Measurements from ENCODE around the gene ZNF81.

Gene ZNF81

DNA sequence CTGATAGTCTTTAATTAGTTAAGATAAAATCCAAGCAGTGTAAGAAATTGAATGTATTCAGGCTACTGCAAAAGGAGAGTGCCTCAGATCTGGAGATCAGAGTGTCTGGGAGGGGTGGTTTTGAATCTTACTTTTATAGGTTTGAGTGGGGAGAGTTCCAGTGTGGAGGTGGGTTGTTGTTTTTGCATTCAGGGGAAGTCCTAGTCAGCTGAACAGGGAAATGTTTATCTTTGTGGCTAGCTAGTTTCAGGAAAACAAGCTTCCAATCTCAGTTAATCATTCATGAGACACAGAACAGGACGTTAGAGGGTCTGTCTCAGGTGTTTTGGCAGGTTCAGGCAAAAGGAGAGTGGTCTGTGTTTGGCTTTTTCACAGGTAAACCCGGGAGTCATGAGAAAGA lies 26.0 kb downstream of the ZNF81 start:
- Histone ChIP-seq H3K4me1 (ENCODE audit: control insufficient read depth, low read depth, low read length) (no peaks in the 10 kb centered on the region), H4K8ac (ENCODE audit: low read depth, low read length) (no peak overlapping the region), H2AK5ac (ENCODE audit: low read length) (no peak overlapping the region), H3K36me3 (ENCODE audit: control insufficient read depth, insufficient read depth, low read length) (no peaks in the 10 kb centered on the region), H4K5ac (ENCODE audit: low read length) (no peak overlapping the region), H2BK15ac (replicated peaks; ENCODE audit: low read depth) (no peak overlapping the region), H3K56ac (ENCODE audit: low read length) (no peak overlapping the region), H2BK120ac (ENCODE audit: low read depth, low read length) (no peak overlapping the region), H3K9ac (ENCODE audit: low read length) (no peak overlapping the region), H3K79me2 (ENCODE audit: control insufficient read depth, insufficient read depth, low read length) (no peaks in the 10 kb centered on the region), H3K27ac (ENCODE audit: low read depth, low read length) (no peak overlapping the region), H3K4me2 (ENCODE audit: low read length) (no peak overlapping the region), H3K4me3 (ENCODE audit: low read length) (no peak overlapping the region), H3K18ac (ENCODE audit: low read length) (no peak overlapping the region), H3K4ac (ENCODE audit: low read depth, low read length) (no peak overlapping the region), H3K79me1 (ENCODE audit: low read length) (no peaks in the 10 kb centered on the region), H3K23ac (ENCODE audit: low read length) (no peak overlapping the region), H3K27me3 (ENCODE audit: insufficient read depth, low read length, poor library complexity) (no peaks in the 10 kb centered on the region), H2BK5ac (ENCODE audit: low read length) (no peak overlapping the region)
- no CpG with 5 or more reads among the region's 2 CpGs for WGBS (ENCODE audit: extremely low coverage, insufficient coverage, low lambda C conversion rate)
- no peak for DNase-seq

DNA sequence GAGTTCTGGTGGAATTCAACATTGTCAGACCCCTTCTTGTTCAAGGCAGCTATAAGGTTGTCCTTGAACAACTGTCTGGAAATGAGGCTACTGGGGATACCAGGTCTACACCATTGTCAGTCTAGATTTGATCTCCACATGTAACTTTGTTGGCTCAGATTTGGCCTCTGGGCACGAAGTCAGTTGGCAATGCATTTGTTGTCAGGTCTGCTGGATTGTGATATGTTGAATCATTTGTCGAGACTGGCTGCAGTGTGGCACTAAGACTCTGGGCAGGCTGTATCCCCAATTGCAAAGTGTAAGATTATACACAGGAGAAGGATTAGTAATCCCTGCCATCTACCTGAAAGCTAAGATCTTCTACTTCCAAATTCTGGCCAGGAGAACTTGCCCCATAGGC lies 26.5 kb downstream of the ZNF81 start:
- H2AK5ac ChIP-seq (ENCODE audit: low read length) = no peak overlapping the region
- H3K79me1 ChIP-seq (ENCODE audit: low read length) = no peaks in the 10 kb centered on the region
- H3K18ac ChIP-seq (ENCODE audit: low read length) = no peak overlapping the region
- WGBS (ENCODE audit: extremely low coverage, insufficient coverage, low lambda C conversion rate) = no CpG with 5 or more reads among the region's 2 CpGs
- H2BK15ac ChIP-seq (replicated peaks; ENCODE audit: low read depth) = no peak overlapping the region
- H3K79me2 ChIP-seq (ENCODE audit: control insufficient read depth, insufficient read depth, low read length) = no peaks in the 10 kb centered on the region
- H3K23ac ChIP-seq (ENCODE audit: low read length) = no peak overlapping the region
- H3K27ac ChIP-seq (ENCODE audit: low read depth, low read length) = no peak overlapping the region
- H2BK5ac ChIP-seq (ENCODE audit: low read length) = no peak overlapping the region
- H3K56ac ChIP-seq (ENCODE audit: low read length) = no peak overlapping the region
- H3K4ac ChIP-seq (ENCODE audit: low read depth, low read length) = no peak overlapping the region
- H4K8ac ChIP-seq (ENCODE audit: low read depth, low read length) = no peak overlapping the region
- DNase-seq = no peak
- no peak overlapping the region for H3K4me2 ChIP-seq (ENCODE audit: low read length)
- no peaks in the 10 kb centered on the region for H3K36me3 ChIP-seq (ENCODE audit: control insufficient read depth, insufficient read depth, low read length)
- no peak overlapping the region for H4K5ac ChIP-seq (ENCODE audit: low read length)
- H2BK120ac ChIP-seq (ENCODE audit: low read depth, low read length) = no peak overlapping the region
- no peak overlapping the region for H3K4me3 ChIP-seq (ENCODE audit: low read length)
- H3K9ac ChIP-seq (ENCODE audit: low read length) = no peak overlapping the region
- no peaks in the 10 kb centered on the region for H3K4me1 ChIP-seq (ENCODE audit: control insufficient read depth, low read depth, low read length)
- H3K27me3 ChIP-seq (ENCODE audit: insufficient read depth, low read length, poor library complexity) = no peaks in the 10 kb centered on the region

DNA sequence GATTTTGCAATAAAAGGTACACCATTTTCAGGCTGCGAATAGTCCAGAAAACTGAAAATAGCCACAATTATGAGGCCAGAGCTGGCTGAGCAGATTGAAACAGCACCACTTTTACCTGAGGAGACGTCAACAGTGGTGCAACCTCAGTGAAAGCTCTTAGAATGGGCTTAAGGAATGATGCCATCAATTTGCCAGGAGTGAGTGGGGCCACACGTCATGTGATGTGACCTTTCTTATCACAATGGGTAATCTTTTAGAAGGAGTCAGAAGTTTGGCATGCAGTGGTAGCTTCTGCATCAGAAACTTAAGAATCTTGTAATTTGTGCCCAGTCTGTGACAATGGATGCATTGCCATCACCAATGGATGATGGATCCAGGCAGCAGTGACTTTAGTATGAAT lies 27.6 kb downstream of the ZNF81 start:
- Histone ChIP-seq H3K36me3 (ENCODE audit: control insufficient read depth, insufficient read depth, low read length) (no peaks in the 10 kb centered on the region), H3K4me3 (ENCODE audit: low read length) (no peak overlapping the region), H3K79me2 (ENCODE audit: control insufficient read depth, insufficient read depth, low read length) (no peaks in the 10 kb centered on the region), H3K79me1 (ENCODE audit: low read length) (no peaks in the 10 kb centered on the region), H3K4ac (ENCODE audit: low read depth, low read length) (no peak overlapping the region), H3K27me3 (ENCODE audit: insufficient read depth, low read length, poor library complexity) (no peaks in the 10 kb centered on the region), H3K23ac (ENCODE audit: low read length) (no peak overlapping the region), H2AK5ac (ENCODE audit: low read length) (no peak overlapping the region), H2BK15ac (replicated peaks; ENCODE audit: low read depth) (no peak overlapping the region), H3K27ac (ENCODE audit: low read depth, low read length) (no peak overlapping the region), H4K8ac (ENCODE audit: low read depth, low read length) (no peak overlapping the region), H4K5ac (ENCODE audit: low read length) (no peak overlapping the region), H3K56ac (ENCODE audit: low read length) (no peak overlapping the region), H3K4me1 (ENCODE audit: control insufficient read depth, low read depth, low read length) (no peaks in the 10 kb centered on the region), H3K18ac (ENCODE audit: low read length) (no peak overlapping the region), H3K9ac (ENCODE audit: low read length) (no peak overlapping the region), H2BK5ac (ENCODE audit: low read length) (no peak overlapping the region), H2BK120ac (ENCODE audit: low read depth, low read length) (no peak overlapping the region), H3K4me2 (ENCODE audit: low read length) (no peak overlapping the region)
- peak; percentile 25 for DNase-seq
- WGBS (ENCODE audit: extremely low coverage, insufficient coverage, low lambda C conversion rate) = no CpG with 5 or more reads among the region's 3 CpGs

DNA sequence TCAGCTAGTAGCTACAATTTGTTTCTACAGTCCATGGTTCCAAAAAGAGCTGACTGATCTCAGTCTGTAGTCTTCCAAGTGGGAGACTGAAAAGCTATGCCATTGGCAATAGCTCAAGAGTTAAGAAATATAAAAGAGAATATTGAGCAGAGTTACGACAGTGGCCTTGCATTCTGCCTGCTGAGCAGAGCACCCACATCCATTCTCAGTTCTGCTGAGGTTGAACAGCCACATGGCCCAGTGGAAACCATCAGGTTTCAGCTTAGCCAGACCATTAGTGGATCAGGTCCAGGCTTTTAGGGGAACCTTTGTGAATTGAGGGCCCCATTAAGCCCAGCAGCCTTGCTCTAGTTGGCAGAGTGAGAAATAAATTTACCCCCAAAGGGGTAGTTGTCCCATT lies 28.1 kb downstream of the ZNF81 start:
- H3K36me3 ChIP-seq (ENCODE audit: control insufficient read depth, insufficient read depth, low read length) = no peaks in the 10 kb centered on the region
- no peak overlapping the region for H3K4ac ChIP-seq (ENCODE audit: low read depth, low read length)
- no peak overlapping the region for H4K5ac ChIP-seq (ENCODE audit: low read length)
- no peak overlapping the region for H2BK120ac ChIP-seq (ENCODE audit: low read depth, low read length)
- no peak overlapping the region for H3K56ac ChIP-seq (ENCODE audit: low read length)
- H3K79me1 ChIP-seq (ENCODE audit: low read length) = no peaks in the 10 kb centered on the region
- H2BK5ac ChIP-seq (ENCODE audit: low read length) = no peak overlapping the region
- H3K9ac ChIP-seq (ENCODE audit: low read length) = no peak overlapping the region
- H3K23ac ChIP-seq (ENCODE audit: low read length) = no peak overlapping the region
- no peaks in the 10 kb centered on the region for H3K4me1 ChIP-seq (ENCODE audit: control insufficient read depth, low read depth, low read length)
- H3K4me3 ChIP-seq (ENCODE audit: low read length) = no peak overlapping the region
- H3K18ac ChIP-seq (ENCODE audit: low read length) = no peak overlapping the region
- H3K79me2 ChIP-seq (ENCODE audit: control insufficient read depth, insufficient read depth, low read length) = no peaks in the 10 kb centered on the region
- no peak overlapping the region for H3K27ac ChIP-seq (ENCODE audit: low read depth, low read length)
- no CpG with 5 or more reads among the region's 1 CpG for WGBS (ENCODE audit: extremely low coverage, insufficient coverage, low lambda C conversion rate)
- no peak overlapping the region for H3K4me2 ChIP-seq (ENCODE audit: low read length)
- no peak overlapping the region for H2AK5ac ChIP-seq (ENCODE audit: low read length)
- no peak overlapping the region for H2BK15ac ChIP-seq (replicated peaks; ENCODE audit: low read depth)
- H4K8ac ChIP-seq (ENCODE audit: low read depth, low read length) = no peak overlapping the region
- no peaks in the 10 kb centered on the region for H3K27me3 ChIP-seq (ENCODE audit: insufficient read depth, low read length, poor library complexity)
- DNase-seq = no peak

DNA sequence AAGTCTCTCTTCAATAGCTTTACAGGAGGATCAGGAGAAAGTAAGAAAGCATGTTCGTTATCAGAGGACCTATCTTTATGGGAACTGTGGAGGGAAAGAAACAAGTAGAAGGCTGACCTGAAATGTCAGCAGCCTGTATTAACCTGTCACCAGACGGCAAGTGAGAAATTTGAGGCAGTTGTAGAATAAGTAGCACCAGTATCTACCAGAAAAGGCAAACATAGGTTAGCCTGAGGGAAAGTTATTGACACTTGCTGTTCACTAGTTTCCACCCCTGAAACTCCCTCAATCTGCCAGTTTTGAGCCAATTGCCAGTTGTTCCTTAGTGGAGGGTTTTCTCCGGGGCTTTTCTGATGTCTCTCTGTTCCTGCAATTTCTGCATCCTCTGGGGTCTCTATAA lies 36.4 kb downstream of the ZNF81 start:
- no peak overlapping the region for H2BK15ac ChIP-seq (replicated peaks; ENCODE audit: low read depth)
- no peak overlapping the region for H3K18ac ChIP-seq (ENCODE audit: low read length)
- no peak overlapping the region for H2AK5ac ChIP-seq (ENCODE audit: low read length)
- no peaks in the 10 kb centered on the region for H3K79me2 ChIP-seq (ENCODE audit: control insufficient read depth, insufficient read depth, low read length)
- H3K4me1 ChIP-seq (ENCODE audit: control insufficient read depth, low read depth, low read length) = no peaks in the 10 kb centered on the region
- H2BK120ac ChIP-seq (ENCODE audit: low read depth, low read length) = no peak overlapping the region
- no peak overlapping the region for H3K23ac ChIP-seq (ENCODE audit: low read length)
- no peak overlapping the region for H2BK5ac ChIP-seq (ENCODE audit: low read length)
- H3K36me3 ChIP-seq (ENCODE audit: control insufficient read depth, insufficient read depth, low read length) = no peaks in the 10 kb centered on the region
- no peak overlapping the region for H3K4ac ChIP-seq (ENCODE audit: low read depth, low read length)
- H3K9ac ChIP-seq (ENCODE audit: low read length) = no peak overlapping the region
- WGBS (ENCODE audit: extremely low coverage, insufficient coverage, low lambda C conversion rate) = no CpG with 5 or more reads among the region's 3 CpGs
- H3K79me1 ChIP-seq (ENCODE audit: low read length) = no peaks in the 10 kb centered on the region
- H3K4me2 ChIP-seq (ENCODE audit: low read length) = no peak overlapping the region
- H3K56ac ChIP-seq (ENCODE audit: low read length) = no peak overlapping the region
- DNase-seq = no peak
- H4K8ac ChIP-seq (ENCODE audit: low read depth, low read length) = no peak overlapping the region
- no peak overlapping the region for H3K27ac ChIP-seq (ENCODE audit: low read depth, low read length)
- H3K27me3 ChIP-seq (ENCODE audit: insufficient read depth, low read length, poor library complexity) = no peaks in the 10 kb centered on the region
- H4K5ac ChIP-seq (ENCODE audit: low read length) = no peak overlapping the region
- H3K4me3 ChIP-seq (ENCODE audit: low read length) = no peak overlapping the region

DNA sequence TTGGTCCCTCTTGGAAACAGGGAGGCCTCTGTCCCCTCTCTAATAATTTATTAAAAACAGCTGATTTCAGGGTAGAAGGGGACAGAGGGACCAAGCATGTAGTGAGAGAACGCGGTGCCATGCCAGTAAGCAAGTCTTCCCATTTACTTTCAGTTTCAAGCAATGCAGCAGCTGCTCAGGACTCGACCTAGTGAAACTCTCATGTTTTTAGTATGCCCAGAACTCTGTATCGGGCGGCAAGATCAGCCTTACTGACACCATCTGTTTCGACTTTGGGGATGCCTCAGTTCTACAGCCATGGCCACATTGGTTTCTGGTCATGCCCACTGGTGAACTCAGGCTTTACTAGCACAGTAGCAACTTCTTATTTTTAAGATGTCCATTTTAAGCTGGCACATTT lies 40.6 kb downstream of the ZNF81 start:
- no peaks in the 10 kb centered on the region for H3K36me3 ChIP-seq (ENCODE audit: control insufficient read depth, insufficient read depth, low read length)
- no peak overlapping the region for H2BK120ac ChIP-seq (ENCODE audit: low read depth, low read length)
- no peak overlapping the region for H3K23ac ChIP-seq (ENCODE audit: low read length)
- H2BK5ac ChIP-seq (ENCODE audit: low read length) = no peak overlapping the region
- H3K4me1 ChIP-seq (ENCODE audit: control insufficient read depth, low read depth, low read length) = no peaks in the 10 kb centered on the region
- H3K18ac ChIP-seq (ENCODE audit: low read length) = no peak overlapping the region
- H3K4me2 ChIP-seq (ENCODE audit: low read length) = no peak overlapping the region
- no peak overlapping the region for H3K9ac ChIP-seq (ENCODE audit: low read length)
- no peak overlapping the region for H2AK5ac ChIP-seq (ENCODE audit: low read length)
- no peaks in the 10 kb centered on the region for H3K27me3 ChIP-seq (ENCODE audit: insufficient read depth, low read length, poor library complexity)
- no peak for DNase-seq
- H3K4ac ChIP-seq (ENCODE audit: low read depth, low read length) = no peak overlapping the region
- no CpG with 5 or more reads among the region's 6 CpGs for WGBS (ENCODE audit: extremely low coverage, insufficient coverage, low lambda C conversion rate)
- H3K27ac ChIP-seq (ENCODE audit: low read depth, low read length) = no peak overlapping the region
- no peak overlapping the region for H3K56ac ChIP-seq (ENCODE audit: low read length)
- no peak overlapping the region for H4K5ac ChIP-seq (ENCODE audit: low read length)
- no peaks in the 10 kb centered on the region for H3K79me1 ChIP-seq (ENCODE audit: low read length)
- H3K4me3 ChIP-seq (ENCODE audit: low read length) = no peak overlapping the region
- no peak overlapping the region for H2BK15ac ChIP-seq (replicated peaks; ENCODE audit: low read depth)
- H4K8ac ChIP-seq (ENCODE audit: low read depth, low read length) = no peak overlapping the region
- no peaks in the 10 kb centered on the region for H3K79me2 ChIP-seq (ENCODE audit: control insufficient read depth, insufficient read depth, low read length)
